Measurements from ENCODE around the gene FBXO3. TPM values are rescaled to one million over a fixed set of nuclear protein-coding genes. Genes with fewer than 3 reads are reported as not detected.

FBXO3 gene
- total and polyA plus RNA-seq, 2 of the 8 experiments (the other 6 are each of a cell fraction or from before 2014, with no cell fraction given): 15.9 to 25.7 TPM

DNA sequence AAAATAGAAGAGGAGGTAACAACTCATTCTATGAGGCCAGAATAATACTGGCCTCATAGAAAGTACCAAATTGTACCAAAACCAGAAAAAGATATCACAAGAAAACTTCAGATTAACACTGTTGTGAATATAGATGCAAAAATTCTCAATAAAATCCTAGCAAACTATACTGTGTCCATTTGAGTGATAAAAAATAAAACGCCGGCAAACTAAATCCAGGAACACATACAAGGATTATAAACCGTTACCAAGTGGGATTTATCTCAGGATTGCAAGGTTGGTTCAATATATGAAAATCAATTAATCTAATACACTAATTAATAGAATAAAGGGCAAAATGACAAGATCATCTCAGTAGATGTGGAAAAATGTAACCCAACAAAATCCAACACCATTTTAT lies 23.6 kb upstream of the FBXO3 start:
- no peak overlapping the region for H2BK20ac ChIP-seq (ENCODE audit: low read length)
- H2AFZ ChIP-seq (ENCODE audit: low read length): no peak overlapping the region
- no peaks in the 10 kb centered on the region for H3K9me3 ChIP-seq (ENCODE audit: insufficient read depth in 2 of 2, low read depth in 1 of 2, low read length in 1 of 2)
- H3K36me3 ChIP-seq (ENCODE audit: control insufficient read depth in 2 of 4, insufficient read depth in 4 of 4, low read length in 3 of 4): no peaks in the 10 kb centered on the region
- H3K56ac ChIP-seq (replicated peaks; ENCODE audit: insufficient read length, low read depth, low read length): no peak overlapping the region
- no peak overlapping the region for H2BK15ac ChIP-seq (ENCODE audit: low read length)
- 91% methylated on average over 3 of the region's 3 CpGs; no CpG with 5 or more reads in 1 of the 2 experiments for WGBS, 2 experiments (ENCODE audit: extremely low coverage in 1 of 2, insufficient coverage in 1 of 2, insufficient read length in 1 of 2, insufficient replicate concordance in 2 of 2, low coverage in 1 of 2, low lambda C conversion rate in 2 of 2, missing lambda C conversion rate in 1 of 2)
- peaks cover 6% of the 10 kb centered on the region; the same call in 1 of the 2 replicates for H3K23me2 ChIP-seq (ENCODE audit: low read depth, low read length)
- no peak overlapping the region for H4K5ac ChIP-seq (ENCODE audit: insufficient read length, low read depth, low read length)
- DNase-seq (ENCODE audit: low read depth in 1 of 2, low spot score in 2 of 2) (no peak), FAIRE-seq (no peak)
- no peak overlapping the region for H3K4ac ChIP-seq (replicated peaks; ENCODE audit: insufficient read length, low read depth, low read length)
- no peak overlapping the region for H2AK5ac ChIP-seq (ENCODE audit: low read depth, low read length)
- no peaks in the 10 kb centered on the region for H4K20me1 ChIP-seq (replicated peaks in 1 of 2; ENCODE audit: control insufficient read depth in 1 of 2, insufficient read depth in 2 of 2, low read length in 2 of 2)
- no peak overlapping the region for H2BK12ac ChIP-seq (ENCODE audit: low read depth, low read length)
- no peak overlapping the region for H3K4me3 ChIP-seq (ENCODE audit: extremely low read depth in 1 of 4, insufficient read depth in 2 of 4, low read depth in 3 of 4, low read length in 4 of 4)
- peaks cover 0 to 4% (median 2%) of the 10 kb centered on the region in 4 experiments; a peak in 3 of 7 replicates for H3K27me3 ChIP-seq (replicated peaks in 1 of 4; ENCODE audit: control insufficient read depth in 3 of 4, extremely low read depth in 1 of 4, insufficient read depth in 3 of 4, low read length in 3 of 4)
- ChIA-PET CTCF (ENCODE audit: partially characterized antibody) (no interaction called here), POLR2A (ENCODE audit: partially characterized antibody) (no interaction called here)
- H2BK5ac ChIP-seq (ENCODE audit: low read depth, low read length): no peak overlapping the region
- H2BK120ac ChIP-seq (replicated peaks; ENCODE audit: low read depth, low read length): no peak overlapping the region
- H4K8ac ChIP-seq (ENCODE audit: extremely low read depth, insufficient read depth, low read length): no peak overlapping the region
- no peaks in the 10 kb centered on the region for H3K79me1 ChIP-seq (ENCODE audit: low read depth, low read length)
- no peak overlapping the region for H3K27ac ChIP-seq (ENCODE audit: low read depth, low read length)
- H4K91ac ChIP-seq (replicated peaks; ENCODE audit: insufficient read length, low read length): no peak overlapping the region
- no peaks in the 10 kb centered on the region for H3K79me2 ChIP-seq (ENCODE audit: control insufficient read depth in 1 of 2, insufficient read depth in 2 of 2, low read length in 2 of 2)
- H3K18ac ChIP-seq (ENCODE audit: extremely low read depth, low read length): no peak overlapping the region
- no peak overlapping the region for H3K23ac ChIP-seq (ENCODE audit: insufficient read length)
- no peak overlapping the region for H3K9ac ChIP-seq (replicated peaks in 1 of 4; ENCODE audit: extremely low read depth in 1 of 4, low read depth in 3 of 4, low read length in 3 of 4)
- H3K14ac ChIP-seq (ENCODE audit: insufficient read length): no peak overlapping the region
- H3K4me1 ChIP-seq (replicated peaks in 1 of 4; ENCODE audit: control insufficient read depth in 3 of 4, insufficient read depth in 4 of 4, low read length in 3 of 4): no peaks in the 10 kb centered on the region; a peak in 2 of 7 replicates
- H3K4me2 ChIP-seq (ENCODE audit: insufficient read depth in 1 of 2, low read depth in 2 of 2, low read length in 2 of 2): no peak overlapping the region

Data from H1 (cell line).